Activated naive CD4-positive, alpha-beta T cell treated with anti-CD3 and anti-CD28 coated beads, Interleukin-2, amount 10 ng/mL, durations not matched to agents 7 days and 5 days (primary cell): ENCODE measurements around the gene TNNI3.
A peak's percentile ranks its signal among the peaks of the same experiment; 100 is the strongest.
"Not testable (repeated sequence)": the region's sequence is repeated elsewhere in the genome, so short reads cannot be mapped to it uniquely, and the experiment has no call there.

Experiments used
- CTCF ChIA-PET: fragments of 350-600 bp; sonication (Branson Sonifier 250); formaldehyde crosslinking; loops from one replicate; lab custom pipeline; 2021; ENCODE audit warnings: antibody characterized with exemption; lab: Charles Lee
- DNase-seq: peaks from one replicate; pipeline ENCODE4 v3.0.0-alpha.2; 2020
- H3K27ac Mint-ChIP-seq: one replicate; pipeline ENCODE4 v1.8.0; 2021; ENCODE audit warnings: mild to moderate bottlenecking, moderate library complexity, mixed read lengths
- H3K27me3 Mint-ChIP-seq: one replicate; pipeline ENCODE4 v1.8.0; 2021; ENCODE audit warnings: mild to moderate bottlenecking, mixed read lengths
- H3K36me3 Mint-ChIP-seq: one replicate; pipeline ENCODE4 v1.8.0; 2021; ENCODE audit warnings: mixed read lengths
- H3K4me1 Mint-ChIP-seq: one replicate; pipeline ENCODE4 v1.8.0; 2021; ENCODE audit warnings: mixed read lengths
- H3K4me3 Mint-ChIP-seq: one replicate; pipeline ENCODE4 v1.8.0; 2021; ENCODE audit warnings: mild to moderate bottlenecking, moderate library complexity, mixed read lengths
- H3K9me3 Mint-ChIP-seq: one replicate; pipeline ENCODE4 v1.8.0; 2021; ENCODE audit warnings: mixed read lengths

Gene TNNI3

DNA sequence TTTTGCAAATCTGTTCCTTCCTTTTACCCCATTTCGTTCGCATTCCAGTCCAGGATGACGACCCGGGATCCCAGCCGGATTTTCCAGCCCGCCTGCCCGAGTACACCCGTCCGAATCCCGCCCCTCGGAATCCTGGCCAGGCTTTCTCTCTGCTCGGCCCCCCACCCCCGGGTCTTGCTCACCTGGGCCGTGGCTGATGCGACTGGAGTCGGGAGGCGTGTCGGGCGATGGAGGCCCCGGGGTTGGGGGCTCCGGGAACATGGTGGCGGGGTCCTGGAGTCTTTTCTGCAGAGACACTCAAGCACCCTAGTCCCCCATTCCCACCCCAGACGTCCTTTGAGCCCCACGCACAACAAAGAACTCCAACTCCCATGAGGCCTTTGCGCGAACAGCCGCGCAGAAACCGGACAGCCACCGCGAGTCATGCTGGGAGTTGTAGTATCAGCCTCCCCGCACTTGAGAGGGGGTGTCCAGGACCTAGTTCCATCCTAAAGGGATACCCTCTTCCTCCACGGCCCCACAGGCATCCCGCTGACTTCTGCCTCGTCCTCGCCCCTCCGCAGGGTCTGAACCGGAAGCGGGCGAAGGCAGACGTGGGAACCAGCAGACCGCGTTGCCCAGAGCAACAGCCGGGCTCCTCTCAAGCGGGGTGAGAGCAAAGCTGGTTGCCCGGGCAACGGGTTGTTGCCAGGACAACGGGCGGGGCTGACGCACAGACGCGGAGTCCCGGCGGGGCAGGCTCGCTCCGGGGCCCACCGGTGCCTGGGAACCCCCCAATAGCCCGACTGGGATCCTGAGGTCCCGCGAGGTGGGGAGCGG lies 21.5 kb upstream of the TNNI3 start:
- Mint-ChIP-seq H3K27ac (peak overlapping the region; percentile 62), H3K4me3 (peak overlapping the region; percentile 56), H3K4me1 (peaks cover 29% of the 10 kb centered on the region), H3K27me3 (peaks cover 93% of the 10 kb centered on the region), H3K9me3 (peaks cover 6% of the 10 kb centered on the region), H3K36me3 (no peaks in the 10 kb centered on the region)
- CTCF ChIA-PET: no interaction called here
- DNase-seq: peak; percentile 96

DNA sequence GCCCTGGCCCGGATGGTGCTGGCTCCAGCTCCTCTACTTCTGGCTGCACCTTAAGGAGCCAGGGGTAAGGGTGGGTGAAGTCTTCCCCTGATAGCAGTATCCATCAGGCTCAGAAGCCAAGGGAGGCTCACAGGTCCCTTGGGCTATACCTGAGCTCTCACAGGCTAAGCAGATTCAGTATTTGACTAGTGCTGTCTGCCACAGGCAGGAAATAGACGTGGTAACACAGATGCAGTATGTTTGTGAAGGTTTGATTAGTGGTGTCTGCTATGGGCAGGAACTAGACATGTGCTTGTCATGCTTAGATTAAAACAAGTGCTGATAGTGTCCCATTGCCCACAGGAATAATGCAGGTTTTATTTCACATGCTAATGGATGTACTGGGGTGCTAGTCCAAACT lies 18.5 kb upstream of the TNNI3 start:
- Mint-ChIP-seq H3K36me3 (peaks cover 1% of the 10 kb centered on the region), H3K9me3 (peaks cover 6% of the 10 kb centered on the region), H3K4me3 (no peak overlapping the region), H3K27me3 (peaks cover 100% of the 10 kb centered on the region), H3K27ac (no peak overlapping the region), H3K4me1 (peaks cover 41% of the 10 kb centered on the region)
- CTCF ChIA-PET: interaction anchor here (1.3 to 1.4 kb wide), 2 partner anchors 10 to 83 kb away, joined by 3 to 5 read pairs; partner anchors contain the start of genes DNAAF3 and PPP6R1
- DNase-seq: no peak

- Mint-ChIP-seq H3K4me1 (peaks cover 37% of the 10 kb centered on the region), H3K27me3 (peaks cover 100% of the 10 kb centered on the region), H3K27ac (no peak overlapping the region), H3K9me3 (peaks cover 6% of the 10 kb centered on the region), H3K4me3 (no peak overlapping the region), H3K36me3 (peaks cover 1% of the 10 kb centered on the region)
- CTCF ChIA-PET: interaction anchor here (0.9 to 1.4 kb wide), 4 partner anchors 9 to 84 kb away, joined by 3 to 5 read pairs (median 4); partner anchors contain the start of genes DNAAF3 and PPP6R1
- DNase-seq: no peak
Observed at GRCh38 chr19:55175117-55175867, 17.8 kb upstream of the TNNI3 start.

GRCh38 chr19:55174425-55175116 lies 17.0 kb upstream of the TNNI3 start:
- no peak overlapping the region for H3K27ac Mint-ChIP-seq
- peaks cover 6% of the 10 kb centered on the region for H3K9me3 Mint-ChIP-seq
- H3K4me3 Mint-ChIP-seq: peak overlapping the region; percentile 56
- peaks cover 100% of the 10 kb centered on the region for H3K27me3 Mint-ChIP-seq
- CTCF ChIA-PET: interaction anchor here (0.9 to 1.5 kb wide), 4 partner anchors 14 to 330 kb away, joined by 3 to 4 read pairs (median 3); no protein-coding TSS in a partner anchor
- no peak for DNase-seq
- H3K36me3 Mint-ChIP-seq: peaks cover 1% of the 10 kb centered on the region
- H3K4me1 Mint-ChIP-seq: peaks cover 31% of the 10 kb centered on the region

DNA sequence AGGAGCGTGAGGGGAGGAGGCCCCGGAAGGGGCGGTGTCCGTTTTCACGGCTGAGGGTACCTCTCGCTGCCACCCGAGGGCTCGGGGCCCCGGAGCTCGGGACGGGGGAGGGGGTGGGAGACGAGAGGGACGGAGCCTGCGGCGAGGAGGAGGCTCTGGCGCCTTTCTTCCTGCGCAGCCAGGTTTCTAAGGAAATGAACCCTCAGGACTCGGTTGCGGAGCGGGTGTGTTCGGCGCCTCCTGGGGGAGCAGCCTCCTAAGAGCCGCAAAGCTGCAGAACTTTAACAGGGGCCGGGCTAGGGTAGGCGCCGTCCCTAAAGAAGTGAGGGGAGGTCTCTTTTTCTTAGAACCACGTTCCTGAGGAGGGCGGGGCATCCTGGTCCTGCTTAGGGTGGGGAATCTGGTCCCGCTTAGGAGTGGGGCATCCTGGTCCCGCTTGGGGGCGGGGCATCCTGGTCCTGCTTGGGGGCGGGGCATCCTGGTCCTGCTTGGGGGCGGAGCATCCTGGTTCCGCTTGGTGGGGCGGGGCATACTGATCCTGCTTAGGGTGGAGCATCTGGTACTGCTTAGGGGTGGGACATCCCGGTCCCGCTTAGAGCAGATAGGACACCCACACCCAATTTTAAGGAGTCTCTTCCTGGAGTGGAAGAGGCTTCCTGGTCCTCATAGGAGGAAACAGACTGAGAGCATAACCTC lies 16.3 kb upstream of the TNNI3 start:
- CTCF ChIA-PET: interaction anchor here (1.0 to 1.5 kb wide), 3 partner anchors 14 to 330 kb away, joined by 3 read pairs; no protein-coding TSS in a partner anchor
- Mint-ChIP-seq H3K4me1 (peaks cover 26% of the 10 kb centered on the region), H3K9me3 (peaks cover 6% of the 10 kb centered on the region), H3K27me3 (peaks cover 100% of the 10 kb centered on the region), H3K36me3 (peaks cover 1% of the 10 kb centered on the region), H3K27ac (no peak overlapping the region), H3K4me3 (peak overlapping the region; percentile 56)
- peak; percentile 67 for DNase-seq

DNA sequence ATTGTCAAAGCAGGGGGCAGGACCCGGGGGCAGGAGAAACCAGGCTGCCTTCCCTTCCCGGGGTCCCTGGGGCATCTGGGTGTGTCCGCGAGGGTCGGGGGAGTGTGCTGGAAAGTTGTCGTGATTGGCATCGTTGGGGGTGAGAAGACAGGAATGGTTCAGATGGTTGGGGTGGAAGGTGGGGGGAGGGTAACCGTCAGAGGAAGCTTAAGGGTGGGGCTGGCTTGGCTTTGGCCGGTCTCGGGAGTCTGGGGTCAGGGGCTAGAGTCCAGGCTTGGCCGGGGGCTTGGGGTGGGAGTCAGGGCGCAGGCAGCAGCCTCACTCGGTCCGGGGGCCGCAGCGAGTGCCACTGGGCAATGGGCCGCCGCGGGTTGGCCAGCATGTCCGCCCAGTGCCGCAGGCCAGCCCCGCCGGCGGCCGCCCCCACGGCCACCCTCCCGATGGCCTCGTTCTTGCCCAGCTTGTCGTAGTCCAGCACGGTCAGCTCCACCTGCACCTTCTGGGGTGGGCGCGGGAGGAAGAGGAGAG lies 15.7 kb upstream of the TNNI3 start:
- DNase-seq: no peak
- CTCF ChIA-PET: interaction anchor here (1.2 to 1.5 kb wide), 2 partner anchors 14 to 130 kb away, joined by 3 read pairs; no protein-coding TSS in a partner anchor
- peaks cover 6% of the 10 kb centered on the region for H3K9me3 Mint-ChIP-seq
- peak overlapping the region; percentile 56 for H3K4me3 Mint-ChIP-seq
- H3K36me3 Mint-ChIP-seq: peaks cover 1% of the 10 kb centered on the region
- no peak overlapping the region for H3K27ac Mint-ChIP-seq
- peaks cover 100% of the 10 kb centered on the region for H3K27me3 Mint-ChIP-seq
- peaks cover 21% of the 10 kb centered on the region for H3K4me1 Mint-ChIP-seq

- Mint-ChIP-seq H3K27me3 (peaks cover 99% of the 10 kb centered on the region), H3K27ac (no peak overlapping the region), H3K36me3 (peaks cover 1% of the 10 kb centered on the region), H3K4me3 (peak overlapping the region; percentile 47), H3K9me3 (peaks cover 6% of the 10 kb centered on the region), H3K4me1 (peaks cover 21% of the 10 kb centered on the region)
- no peak for DNase-seq
- CTCF ChIA-PET: interaction anchor here (1.2 kb wide), 1 partner anchor 13 kb away, joined by 3 read pairs; no protein-coding TSS in a partner anchor
Observed at GRCh38 chr19:55172741-55173140, 15.2 kb upstream of the TNNI3 start.

DNA sequence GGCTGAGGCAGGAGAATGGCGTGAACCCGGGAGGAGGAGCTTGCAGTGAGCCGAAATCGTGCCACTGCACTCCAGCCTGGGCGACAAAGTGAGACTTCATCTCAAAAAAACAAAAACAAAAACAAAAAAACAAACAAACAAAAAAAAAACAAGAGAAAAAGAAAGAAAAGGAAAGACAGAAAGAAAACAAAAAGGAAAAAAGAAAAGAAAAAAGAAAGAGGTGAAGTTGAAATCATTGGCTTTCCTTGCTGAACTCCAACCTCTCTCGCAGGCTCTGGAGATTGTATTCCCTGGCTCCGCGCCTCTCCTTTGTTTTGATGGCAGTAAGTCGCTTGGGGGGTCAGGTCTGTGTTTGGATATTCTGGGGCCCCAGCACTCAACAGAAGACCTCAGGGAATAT lies 14.8 kb upstream of the TNNI3 start:
- H3K9me3 Mint-ChIP-seq, H3K4me3 Mint-ChIP-seq, H3K27ac Mint-ChIP-seq, H3K36me3 Mint-ChIP-seq, CTCF ChIA-PET, DNase-seq: not testable (repeated sequence)
- peaks cover 99% of the 10 kb centered on the region for H3K27me3 Mint-ChIP-seq
- peaks cover 21% of the 10 kb centered on the region for H3K4me1 Mint-ChIP-seq

GRCh38 chr19:55171440-55171839 lies 13.9 kb upstream of the TNNI3 start:
- Mint-ChIP-seq H3K4me1 (peaks cover 28% of the 10 kb centered on the region), H3K27ac (no peak overlapping the region), H3K27me3 (peaks cover 99% of the 10 kb centered on the region), H3K4me3 (no peak overlapping the region), H3K9me3 (peaks cover 6% of the 10 kb centered on the region), H3K36me3 (peaks cover 6% of the 10 kb centered on the region)
- CTCF ChIA-PET: no interaction called here
- no peak for DNase-seq

GRCh38 chr19:55169136-55169535 lies 11.6 kb upstream of the TNNI3 start:
- H3K36me3 Mint-ChIP-seq: peaks cover 6% of the 10 kb centered on the region
- no peak overlapping the region for H3K4me3 Mint-ChIP-seq
- CTCF ChIA-PET: interaction anchor here (1.8 kb wide), 1 partner anchor 9 kb away, joined by 7 read pairs; no protein-coding TSS in a partner anchor
- no peaks in the 10 kb centered on the region for H3K9me3 Mint-ChIP-seq
- peaks cover 98% of the 10 kb centered on the region for H3K27me3 Mint-ChIP-seq
- no peak overlapping the region for H3K27ac Mint-ChIP-seq
- peaks cover 24% of the 10 kb centered on the region for H3K4me1 Mint-ChIP-seq
- no peak for DNase-seq

DNA sequence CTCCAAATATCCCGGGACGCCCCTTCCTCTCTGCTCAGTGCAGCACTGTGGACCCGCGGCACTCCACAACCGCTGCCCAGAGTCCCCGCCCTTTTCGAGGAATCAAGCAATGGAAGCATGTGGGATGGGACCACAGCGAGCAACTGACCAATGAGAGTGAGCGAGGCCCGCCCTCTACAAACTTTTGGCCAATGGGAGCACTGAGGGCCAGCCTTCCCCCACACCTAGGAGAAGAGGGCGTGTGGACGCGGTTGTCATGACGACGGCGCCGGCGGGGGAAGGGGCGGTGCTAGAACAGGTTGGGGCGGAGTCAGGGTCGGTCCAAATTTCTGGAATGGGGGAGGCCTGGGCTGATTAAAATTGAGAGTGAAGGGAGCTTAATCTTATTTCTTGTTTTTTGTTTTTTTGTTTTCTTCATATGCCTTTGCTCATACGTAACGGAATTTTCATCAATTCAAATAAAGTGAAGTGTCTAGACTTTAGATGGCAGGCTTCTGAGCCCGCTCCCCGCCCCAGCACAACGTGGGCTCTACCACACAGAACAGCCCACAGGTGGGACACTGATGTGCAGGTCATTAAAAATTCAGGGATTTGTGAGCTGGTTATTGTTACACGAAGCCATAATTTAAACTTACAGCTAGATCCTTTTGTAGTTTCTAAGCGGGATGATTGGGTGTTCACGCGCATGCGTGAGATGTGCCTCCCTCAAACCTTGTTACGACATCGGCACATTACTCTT lies 9.2 kb upstream of the TNNI3 start, which contains the start of gene DNAAF3:
Gene DNAAF3, minus strand, starts transcription at position 84 of the 739 bp plus-strand sequence. CDS start 200 bp downstream, outside the sequence.
- Mint-ChIP-seq H3K4me3 (peak within 1 kb of the TSS; percentile 42), H3K9me3 (no peaks in the 10 kb centered on the region), H3K36me3 (peaks cover 5% of the 10 kb centered on the region), H3K27ac (no peak within 1 kb of the TSS), H3K27me3 (peaks cover 91% of the 10 kb centered on the region), H3K4me1 (peaks cover 11% of the 10 kb centered on the region)
- DNase-seq: peak; percentile 74
- CTCF ChIA-PET: interaction anchor here (1.5 kb wide), 1 partner anchor 9 kb away, joined by 5 read pairs; no protein-coding TSS in a partner anchor

GRCh38 chr19:55165952-55166529 lies 8.5 kb upstream of the TNNI3 start:
- Mint-ChIP-seq H3K27ac (no peak overlapping the region), H3K4me1 (peaks cover 11% of the 10 kb centered on the region), H3K9me3 (no peaks in the 10 kb centered on the region), H3K4me3 (peak overlapping the region; percentile 42), H3K27me3 (peaks cover 91% of the 10 kb centered on the region), H3K36me3 (peaks cover 5% of the 10 kb centered on the region)
- peak; percentile 43 for DNase-seq
- CTCF ChIA-PET: interaction anchor here (1.0 to 1.5 kb wide), 2 partner anchors 10 to 25 kb away, joined by 3 to 5 read pairs; no protein-coding TSS in a partner anchor
